ENCODE measurements around the gene PPM1H.

- no peak for TF ChIP-seq EP300 (IDR thresholded peaks at IDR 0.05; ENCODE audit: borderline replicate concordance)
- TF ChIP-seq EGR1 (IDR thresholded peaks at IDR 0.05) = no peak
- TF ChIP-seq TAF1 (IDR thresholded peaks at IDR 0.05; ENCODE audit: low read depth) = no peak
- no peak for TF ChIP-seq REST (IDR thresholded peaks at IDR 0.05; ENCODE audit: low read depth)
- TF ChIP-seq FOXM1 (IDR thresholded peaks at IDR 0.05; ENCODE audit: borderline replicate concordance, low read depth) = no peak
- no peak for TF ChIP-seq RAD21 (IDR thresholded peaks at IDR 0.05; ENCODE audit: low read depth)
- no peak for TF ChIP-seq YY1 (IDR thresholded peaks at IDR 0.05; ENCODE audit: low read depth)
- TF ChIP-seq NFIC (IDR thresholded peaks at IDR 0.05) = no peak
- TF ChIP-seq TEAD4 (IDR thresholded peaks at IDR 0.05) = no peak
Measured at GRCh38 chr12:62882140-62882539, 52.8 kb downstream of the PPM1H start.

Measured in Ishikawa (cell line).